Measurements from ENCODE around the gene UBD. TPM values are rescaled to one million over a fixed set of nuclear protein-coding genes. Genes with fewer than 3 reads are reported as not detected.

Gene UBD
- total and polyA plus RNA-seq, 2 experiments from 2014 or later, result not detected

DNA sequence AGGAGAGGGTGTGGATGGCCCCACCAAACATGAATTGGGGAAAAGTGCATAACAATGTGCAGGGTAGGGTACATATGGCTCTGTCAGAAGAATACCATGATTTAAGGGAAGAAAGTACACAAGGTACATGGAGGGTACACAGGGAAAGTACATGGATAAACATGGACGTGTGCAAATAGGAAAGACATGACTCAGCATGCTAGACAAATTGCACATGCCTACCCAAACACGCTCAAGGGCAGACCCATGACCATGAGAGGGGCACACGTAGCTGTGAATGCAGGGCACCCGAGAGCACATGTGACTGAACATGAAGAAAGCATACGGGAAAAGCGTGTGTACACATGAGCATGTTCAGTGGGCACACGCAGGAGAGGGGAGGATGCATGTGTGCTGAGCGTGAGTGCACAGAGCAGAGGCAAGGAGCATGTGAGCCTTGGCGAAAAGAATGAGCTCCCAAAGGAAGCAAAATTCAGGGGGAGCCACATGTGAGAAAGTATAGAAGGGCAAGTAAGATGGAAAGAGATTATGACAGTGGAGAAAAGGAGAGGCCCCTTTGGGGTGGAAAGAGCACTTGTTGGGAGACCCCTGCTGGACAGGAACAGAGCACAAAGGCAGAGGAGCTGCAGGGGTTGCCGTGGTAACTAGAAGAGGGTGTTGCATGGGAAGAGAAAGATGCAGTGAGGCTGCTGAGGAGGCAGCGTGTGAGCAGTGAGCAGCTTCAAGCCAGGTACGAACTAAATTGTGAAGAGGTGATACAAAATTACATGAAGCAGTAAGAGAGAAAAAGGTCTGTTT is 43.2 kb upstream of the UBD start:
- no peak overlapping the region for H2AFZ ChIP-seq
- DNase-seq, result peak; percentile 23
- H3F3A ChIP-seq (ENCODE audit: insufficient read depth), result no peaks in the 10 kb centered on the region
- no peaks in the 10 kb centered on the region for H3K79me2 ChIP-seq (ENCODE audit: insufficient read depth)
- H4K20me1 ChIP-seq (ENCODE audit: insufficient read depth), result no peaks in the 10 kb centered on the region
- H3K27ac ChIP-seq, result no peak overlapping the region
- no peaks in the 10 kb centered on the region for H3K36me3 ChIP-seq (ENCODE audit: low read depth)
- no peaks in the 10 kb centered on the region for H3K9me3 ChIP-seq (ENCODE audit: low read depth)
- no peaks in the 10 kb centered on the region for H3K4me1 ChIP-seq (ENCODE audit: insufficient read depth)
- no peak overlapping the region for H3K9ac ChIP-seq
- no peaks in the 10 kb centered on the region for H3K9me2 ChIP-seq (ENCODE audit: insufficient read depth)
- 88 to 91% methylated on average over 12 of the region's 12 CpGs for WGBS, 2 experiments (ENCODE audit: low coverage in 1 of 2, low lambda C conversion rate in 2 of 2, missing lambda C conversion rate in 2 of 2)
- in situ Hi-C loops (cut with MboI), result no loop called here
- H3K27me3 ChIP-seq (replicated peaks; ENCODE audit: insufficient read depth), result no peaks in the 10 kb centered on the region
- TF ChIP-seq EZH2 (IDR thresholded peaks at IDR 0.05; ENCODE audit: insufficient read depth, poor library complexity, severe bottlenecking), result no peak
- TF ChIP-seq EZH2phosphoT487 (IDR thresholded peaks at IDR 0.05; ENCODE audit: insufficient read depth, low read depth), result no peak
- H3K4me3 ChIP-seq, result no peak overlapping the region
- no peak overlapping the region for H3K4me2 ChIP-seq (ENCODE audit: unreplicated experiment)

DNA sequence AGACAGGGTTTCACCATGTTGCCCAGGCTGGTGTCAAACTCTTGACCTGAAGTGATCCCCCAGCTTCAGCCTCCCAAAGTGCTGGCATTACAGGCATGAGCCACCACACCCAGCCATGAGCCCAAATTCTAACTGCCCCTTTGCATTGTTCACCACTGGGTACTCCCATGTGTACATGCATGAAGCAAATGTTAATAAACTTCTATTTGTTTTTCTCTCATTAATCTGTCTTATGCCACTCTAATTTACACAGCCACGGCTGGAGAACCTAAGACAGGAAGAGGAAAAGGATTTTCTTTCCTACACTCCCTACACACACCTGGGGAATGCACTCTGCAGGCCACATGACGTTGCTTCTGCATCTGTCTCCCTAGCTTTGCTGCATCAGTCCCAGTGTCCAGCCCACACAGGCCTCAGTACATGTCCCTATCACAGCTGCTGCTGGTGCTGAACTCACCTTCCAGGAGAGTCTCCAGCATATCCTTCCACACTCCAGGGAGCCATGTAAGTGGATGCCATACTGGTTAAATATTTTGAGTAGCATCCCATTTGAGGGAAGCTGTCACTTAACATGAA is 38.7 kb upstream of the UBD start:
- WGBS, 2 experiments (ENCODE audit: low coverage in 1 of 2, low lambda C conversion rate in 2 of 2, missing lambda C conversion rate in 2 of 2), result 90 to 96% methylated on average over 2 of the region's 2 CpGs
- Histone ChIP-seq H3K9me3 (ENCODE audit: low read depth) (no peaks in the 10 kb centered on the region), H3K27ac (no peak overlapping the region), H2AFZ (no peak overlapping the region), H3K9ac (no peak overlapping the region), H3K27me3 (replicated peaks; ENCODE audit: insufficient read depth) (no peaks in the 10 kb centered on the region), H3F3A (ENCODE audit: insufficient read depth) (no peaks in the 10 kb centered on the region), H3K79me2 (ENCODE audit: insufficient read depth) (no peaks in the 10 kb centered on the region), H3K4me1 (ENCODE audit: insufficient read depth) (no peaks in the 10 kb centered on the region), H3K4me3 (no peak overlapping the region), H3K36me3 (ENCODE audit: low read depth) (no peaks in the 10 kb centered on the region), H3K4me2 (ENCODE audit: unreplicated experiment) (no peak overlapping the region), H4K20me1 (ENCODE audit: insufficient read depth) (no peaks in the 10 kb centered on the region), H3K9me2 (ENCODE audit: insufficient read depth) (no peaks in the 10 kb centered on the region)
- TF ChIP-seq EZH2 (IDR thresholded peaks at IDR 0.05; ENCODE audit: insufficient read depth, poor library complexity, severe bottlenecking) (no peak), EZH2phosphoT487 (IDR thresholded peaks at IDR 0.05; ENCODE audit: insufficient read depth, low read depth) (no peak)
- no peak for DNase-seq
- in situ Hi-C loops (cut with MboI), result loop anchor here (25.0 kb wide), 1 partner anchor 911 kb away; no protein-coding TSS in a partner anchor

DNA sequence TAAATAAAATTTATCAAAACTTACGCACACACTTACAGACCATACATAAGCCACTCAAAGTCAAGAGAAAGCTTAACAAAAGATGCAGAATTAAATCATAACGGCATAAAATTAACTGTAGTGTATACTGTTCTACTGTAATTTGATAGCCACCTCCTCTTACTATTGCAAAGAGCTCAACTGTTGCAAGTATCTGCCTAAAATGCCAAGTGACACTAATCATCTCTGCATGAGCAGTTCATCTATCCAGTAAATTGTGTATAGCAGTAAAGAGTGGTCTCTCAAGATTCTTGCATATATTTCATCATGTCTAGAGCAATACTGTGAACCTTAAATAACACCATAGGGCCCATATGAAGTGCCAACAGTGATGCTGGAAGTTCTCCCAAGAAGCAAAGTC is 37.7 kb upstream of the UBD start:
- no peaks in the 10 kb centered on the region for H4K20me1 ChIP-seq (ENCODE audit: insufficient read depth)
- no peaks in the 10 kb centered on the region for H3K27me3 ChIP-seq (replicated peaks; ENCODE audit: insufficient read depth)
- no peak for DNase-seq
- no peaks in the 10 kb centered on the region for H3K36me3 ChIP-seq (ENCODE audit: low read depth)
- no peaks in the 10 kb centered on the region for H3K9me2 ChIP-seq (ENCODE audit: insufficient read depth)
- WGBS, 2 experiments (ENCODE audit: low coverage in 1 of 2, low lambda C conversion rate in 2 of 2, missing lambda C conversion rate in 2 of 2), result 48 to 53% methylated on average over 2 of the region's 2 CpGs
- H3K4me3 ChIP-seq, result no peak overlapping the region
- TF ChIP-seq EZH2 (IDR thresholded peaks at IDR 0.05; ENCODE audit: insufficient read depth, poor library complexity, severe bottlenecking), result no peak
- no peak for TF ChIP-seq EZH2phosphoT487 (IDR thresholded peaks at IDR 0.05; ENCODE audit: insufficient read depth, low read depth)
- no peaks in the 10 kb centered on the region for H3K9me3 ChIP-seq (ENCODE audit: low read depth)
- no peak overlapping the region for H2AFZ ChIP-seq
- no peak overlapping the region for H3K4me2 ChIP-seq (ENCODE audit: unreplicated experiment)
- H3F3A ChIP-seq (ENCODE audit: insufficient read depth), result no peaks in the 10 kb centered on the region
- no peaks in the 10 kb centered on the region for H3K79me2 ChIP-seq (ENCODE audit: insufficient read depth)
- in situ Hi-C loops (cut with MboI), result loop anchor here (25.0 kb wide), 1 partner anchor 910 kb away; no protein-coding TSS in a partner anchor
- no peaks in the 10 kb centered on the region for H3K4me1 ChIP-seq (ENCODE audit: insufficient read depth)
- H3K9ac ChIP-seq, result no peak overlapping the region
- H3K27ac ChIP-seq, result no peak overlapping the region

DNA sequence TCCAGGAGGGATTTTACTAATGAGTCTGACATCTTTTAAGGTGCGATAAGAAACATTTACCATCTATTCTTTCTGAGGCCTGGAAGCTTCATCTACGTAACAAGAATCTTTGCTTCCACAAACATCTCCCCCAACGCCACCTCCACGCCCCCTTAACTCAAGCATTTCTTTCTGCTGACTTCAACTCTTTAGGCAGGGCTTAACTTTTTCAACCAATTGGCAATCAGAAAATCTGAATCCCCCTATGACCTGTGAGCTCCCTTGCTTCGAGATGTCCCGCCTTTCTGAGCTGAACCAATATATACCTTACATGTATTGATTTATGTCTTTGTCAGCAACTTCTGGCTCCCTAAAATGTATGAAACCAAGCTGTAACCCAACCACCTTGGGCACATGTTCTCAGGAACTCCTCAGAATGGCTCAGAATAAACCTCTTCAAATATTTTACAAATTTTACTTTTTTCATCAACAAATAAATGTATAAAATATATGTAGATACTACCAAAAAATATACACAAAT is 36.9 kb upstream of the UBD start:
- Histone ChIP-seq H3F3A (ENCODE audit: insufficient read depth) (no peaks in the 10 kb centered on the region), H3K4me1 (ENCODE audit: insufficient read depth) (no peaks in the 10 kb centered on the region), H3K4me3 (no peak overlapping the region), H2AFZ (no peak overlapping the region), H4K20me1 (ENCODE audit: insufficient read depth) (no peaks in the 10 kb centered on the region), H3K9me3 (ENCODE audit: low read depth) (no peaks in the 10 kb centered on the region), H3K27ac (no peak overlapping the region), H3K4me2 (ENCODE audit: unreplicated experiment) (no peak overlapping the region), H3K36me3 (ENCODE audit: low read depth) (no peaks in the 10 kb centered on the region), H3K9me2 (ENCODE audit: insufficient read depth) (no peaks in the 10 kb centered on the region), H3K79me2 (ENCODE audit: insufficient read depth) (no peaks in the 10 kb centered on the region), H3K27me3 (replicated peaks; ENCODE audit: insufficient read depth) (no peaks in the 10 kb centered on the region), H3K9ac (no peak overlapping the region)
- 97 to 98% methylated on average over 6 of the region's 6 CpGs for WGBS, 2 experiments (ENCODE audit: low coverage in 1 of 2, low lambda C conversion rate in 2 of 2, missing lambda C conversion rate in 2 of 2)
- in situ Hi-C loops (cut with MboI), result loop anchor here (25.0 kb wide), 1 partner anchor 909 kb away; no protein-coding TSS in a partner anchor
- no peak for DNase-seq
- no peak for TF ChIP-seq EZH2phosphoT487 (IDR thresholded peaks at IDR 0.05; ENCODE audit: insufficient read depth, low read depth)

Measured in GM23248 (cell line).